Activated CD4-positive, alpha-beta T cell treated with anti-CD3 and anti-CD28 coated beads for 36 hours (primary cell): ENCODE measurements around the gene RAPGEF6. TPM values are rescaled to one million over a fixed set of nuclear protein-coding genes. Genes with fewer than 3 reads are reported as not detected.

Experiments
- ATAC-seq: fragments of 200-7000 bp; cut with Tn5 transposase; one replicate; pipeline ENCODE4 v1.10.0; 2021; ENCODE audit warnings: mild to moderate bottlenecking, moderate library complexity
- CTCF ChIA-PET: fragments of 350-600 bp; sonication (Branson Sonifier 250); formaldehyde crosslinking; loops from one replicate; lab custom pipeline; 2021; ENCODE audit warnings: antibody characterized with exemption; lab: Charles Lee
- POLR2A ChIA-PET: fragments of 350-600 bp; sonication (Branson Sonifier 250); formaldehyde crosslinking; loops from one replicate; lab custom pipeline; 2021; ENCODE audit warnings: antibody characterized with exemption, inconsistent platforms; lab: Charles Lee
- DNase-seq: peaks from one replicate; pipeline ENCODE4 v3.0.0-alpha.2; 2020
- H3K27ac Mint-ChIP-seq: one replicate; pipeline ENCODE4 v1.8.0; 2021; ENCODE audit warnings: mixed read lengths
- H3K27me3 Mint-ChIP-seq: one replicate; pipeline ENCODE4 v1.8.0; 2021; ENCODE audit warnings: mixed read lengths
- H3K36me3 Mint-ChIP-seq: one replicate; pipeline ENCODE4 v1.8.0; 2021; ENCODE audit warnings: low read depth, mixed read lengths
- H3K4me1 Mint-ChIP-seq: one replicate; pipeline ENCODE4 v1.8.0; 2021; ENCODE audit warnings: mixed read lengths
- H3K4me3 Mint-ChIP-seq: one replicate; pipeline ENCODE4 v1.8.0; 2021; ENCODE audit warnings: mild to moderate bottlenecking, moderate library complexity, mixed read lengths
- H3K9me3 Mint-ChIP-seq: one replicate; pipeline ENCODE4 v1.8.0; 2021; ENCODE audit warnings: low read depth, mixed read lengths
- intact Hi-C, 2 experiments: fragments of 100-400 bp; cut with DNase I in 1 of 2; cut with micrococcal nuclease in 1 of 2; formaldehyde crosslinking; loops; one replicate each; pipeline versions ENCODE4 v1.14.2 to v1.15.1; 2022 to 2024; cut with DNase I, micrococcal nuclease
- total RNA-seq, 2 experiments: library from RNA; stranded (reverse); gene quantifications; one replicate each; pipeline ENCODE4 v1.2.3, GENCODE V29; 2021

Gene RAPGEF6
- total RNA-seq, 2 experiments from 2014 or later: 26.5 to 30.5 TPM

DNA sequence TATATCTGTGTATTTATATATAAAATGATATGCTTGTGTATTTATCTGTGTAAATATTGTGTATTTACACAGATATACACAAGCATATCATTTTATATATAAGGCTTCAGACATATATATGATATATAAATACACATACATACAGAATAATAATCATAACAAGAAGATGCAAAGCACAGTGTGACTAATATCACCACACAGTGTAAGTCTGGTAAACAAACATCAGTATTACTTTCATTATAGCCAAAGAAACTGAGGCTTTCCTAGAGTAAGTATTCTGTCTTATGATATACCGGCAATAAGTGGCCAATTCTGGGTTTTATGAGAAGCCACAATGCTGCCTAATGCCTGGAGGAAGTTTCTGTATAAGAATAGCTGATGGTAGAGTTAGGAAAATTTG, 29.9 kb upstream of the RAPGEF6 start:
- Mint-ChIP-seq H3K27me3 (no peaks in the 10 kb centered on the region), H3K36me3 (peaks cover 48% of the 10 kb centered on the region), H3K4me3 (no peak overlapping the region), H3K27ac (no peak overlapping the region), H3K4me1 (no peaks in the 10 kb centered on the region), H3K9me3 (peaks cover 13% of the 10 kb centered on the region)
- CTCF ChIA-PET: interaction anchor here (1.1 kb wide), 1 partner anchor 49 kb away, joined by 3 read pairs; no protein-coding TSS in a partner anchor
- DNase-seq: no peak
- POLR2A ChIA-PET: no interaction called here
- ATAC-seq: no peak
- intact Hi-C loops: no loop called here

DNA sequence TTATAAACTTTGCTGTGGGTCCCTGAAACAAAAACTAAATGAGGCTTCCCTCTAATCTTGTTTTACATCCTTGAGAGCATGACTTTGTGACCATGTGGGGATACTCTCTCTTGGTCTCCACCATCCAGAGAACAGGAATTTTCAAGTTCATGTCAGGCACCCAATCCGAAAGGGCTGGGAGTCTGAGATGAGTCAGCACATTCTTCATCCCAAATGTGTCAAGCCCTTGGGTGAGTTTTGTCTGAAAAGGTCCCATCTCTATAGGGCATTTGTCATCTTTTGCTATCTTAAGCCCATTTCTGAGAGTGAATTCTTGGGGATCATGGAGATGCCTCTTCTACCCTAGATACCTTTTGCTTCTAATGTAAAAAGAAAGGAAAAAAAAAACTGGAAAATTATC, 26.9 kb upstream of the RAPGEF6 start:
- H3K36me3 Mint-ChIP-seq: peaks cover 49% of the 10 kb centered on the region

DNA sequence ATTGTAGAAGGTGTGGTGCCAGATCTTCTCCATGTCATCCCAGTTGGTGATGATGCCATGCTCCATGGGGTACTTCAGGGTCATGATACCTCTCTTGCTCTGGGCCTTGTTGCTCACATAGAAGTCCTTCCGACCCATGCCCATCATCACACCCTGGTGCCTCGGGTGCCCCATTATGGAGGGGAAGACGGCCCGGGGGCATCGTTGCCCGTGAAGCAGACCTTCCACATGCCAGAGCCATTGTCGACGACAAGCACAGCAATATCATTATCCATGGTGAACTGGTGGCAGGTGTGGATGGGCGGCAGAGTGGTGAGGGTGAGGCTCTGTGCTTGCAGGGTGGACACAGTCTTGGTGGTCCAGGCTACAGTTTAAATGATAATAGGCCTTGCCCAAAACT, 24.8 kb upstream of the RAPGEF6 start:
- Mint-ChIP-seq H3K27ac (no peak overlapping the region), H3K4me1 (no peaks in the 10 kb centered on the region), H3K36me3 (peaks cover 44% of the 10 kb centered on the region), H3K4me3 (no peak overlapping the region), H3K27me3 (no peaks in the 10 kb centered on the region), H3K9me3 (peaks cover 16% of the 10 kb centered on the region)
- ChIA-PET CTCF (no interaction called here), POLR2A (no interaction called here)
- intact Hi-C loops: no loop called here
- DNase-seq (no peak), ATAC-seq (no peak)

More for the DNA sequence above, 26.9 kb upstream of the RAPGEF6 start:
- Mint-ChIP-seq H3K9me3 (peaks cover 16% of the 10 kb centered on the region), H3K27me3 (no peaks in the 10 kb centered on the region), H3K27ac (no peak overlapping the region), H3K4me1 (no peaks in the 10 kb centered on the region), H3K4me3 (no peak overlapping the region)
- POLR2A ChIA-PET: no interaction called here
- intact Hi-C loops: no loop called here
- ATAC-seq: no peak
- no peak for DNase-seq
- CTCF ChIA-PET: no interaction called here

DNA sequence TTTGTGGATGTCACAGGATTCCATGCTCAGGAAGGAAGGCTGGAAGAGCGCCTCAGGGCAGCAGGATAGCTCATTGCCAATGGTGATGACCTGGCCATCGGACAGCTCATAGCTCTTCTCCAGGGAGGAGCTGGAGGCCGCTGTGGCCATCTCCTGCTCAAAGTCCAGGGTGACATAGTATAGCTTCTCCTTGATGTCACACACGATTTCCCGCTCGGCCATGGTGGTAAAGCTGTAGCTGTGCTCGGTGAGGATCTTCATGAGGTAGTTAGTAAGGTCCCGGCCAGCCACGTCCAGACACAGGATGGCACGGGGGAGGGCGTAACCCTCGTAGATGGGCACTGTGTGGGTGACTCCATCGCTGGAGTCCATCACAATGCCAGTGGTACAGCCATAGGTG, 24.3 kb upstream of the RAPGEF6 start:
- DNase-seq (no peak), ATAC-seq (no peak)
- Mint-ChIP-seq H3K9me3 (peaks cover 16% of the 10 kb centered on the region), H3K4me3 (no peak overlapping the region), H3K36me3 (peaks cover 48% of the 10 kb centered on the region), H3K27ac (no peak overlapping the region), H3K4me1 (no peaks in the 10 kb centered on the region), H3K27me3 (no peaks in the 10 kb centered on the region)
- intact Hi-C loops: no loop called here
- CTCF ChIA-PET: no interaction called here
- POLR2A ChIA-PET: no interaction called here

DNA sequence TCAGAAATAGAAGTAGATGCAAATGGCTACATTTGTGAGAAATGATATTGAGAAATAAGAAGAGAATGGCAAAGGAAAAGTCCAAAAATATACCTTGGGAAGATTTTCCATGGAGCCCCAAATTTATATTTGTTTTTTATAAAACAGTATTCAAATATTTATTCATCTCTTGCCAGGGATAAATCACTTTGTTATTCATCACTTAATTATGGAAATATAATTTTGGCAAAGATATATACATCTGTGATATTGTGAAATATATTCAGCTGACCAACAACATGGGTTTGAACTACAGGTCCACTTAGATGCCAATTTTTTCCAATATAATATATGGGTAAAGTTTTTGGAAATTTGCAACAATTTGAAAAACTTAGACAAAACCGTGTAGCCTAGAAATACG, 19.7 kb upstream of the RAPGEF6 start:
- Mint-ChIP-seq H3K27ac (no peak overlapping the region), H3K4me3 (no peak overlapping the region), H3K9me3 (peaks cover 2% of the 10 kb centered on the region), H3K4me1 (no peaks in the 10 kb centered on the region), H3K27me3 (no peaks in the 10 kb centered on the region), H3K36me3 (peaks cover 35% of the 10 kb centered on the region)
- DNase-seq (no peak), ATAC-seq (no peak)
- ChIA-PET CTCF (interaction anchor here (1.2 kb wide), 1 partner anchor 14 kb away, joined by 3 read pairs; no protein-coding TSS in a partner anchor), POLR2A (no interaction called here)
- intact Hi-C loops: no loop called here

DNA sequence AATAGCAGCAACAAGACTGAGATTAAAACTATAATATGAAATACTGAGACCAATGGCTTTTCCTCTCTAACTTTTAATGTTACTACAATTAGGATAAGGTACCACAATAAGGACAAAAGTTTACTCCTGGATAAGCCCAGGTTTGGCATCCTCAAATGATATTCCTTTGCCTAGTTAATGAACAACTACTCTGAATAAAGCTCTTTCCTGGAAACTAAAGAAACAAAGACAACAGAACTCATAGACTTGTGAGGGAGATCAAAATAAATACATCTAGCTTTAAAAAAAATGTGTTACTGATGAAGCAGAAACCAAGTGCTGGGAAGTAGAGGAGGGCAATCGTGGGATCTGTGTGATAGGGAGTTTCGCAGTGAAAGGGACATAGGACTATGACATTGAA, 19.3 kb upstream of the RAPGEF6 start:
- intact Hi-C loops: no loop called here
- no peaks in the 10 kb centered on the region for H3K4me1 Mint-ChIP-seq
- no peaks in the 10 kb centered on the region for H3K27me3 Mint-ChIP-seq
- ChIA-PET CTCF (interaction anchor here (1.2 kb wide), 1 partner anchor 14 kb away, joined by 3 read pairs; no protein-coding TSS in a partner anchor), POLR2A (no interaction called here)
- H3K4me3 Mint-ChIP-seq: no peak overlapping the region
- no peak for ATAC-seq
- no peak for DNase-seq
- H3K27ac Mint-ChIP-seq: no peak overlapping the region
- peaks cover 32% of the 10 kb centered on the region for H3K36me3 Mint-ChIP-seq
- H3K9me3 Mint-ChIP-seq: no peaks in the 10 kb centered on the region

DNA sequence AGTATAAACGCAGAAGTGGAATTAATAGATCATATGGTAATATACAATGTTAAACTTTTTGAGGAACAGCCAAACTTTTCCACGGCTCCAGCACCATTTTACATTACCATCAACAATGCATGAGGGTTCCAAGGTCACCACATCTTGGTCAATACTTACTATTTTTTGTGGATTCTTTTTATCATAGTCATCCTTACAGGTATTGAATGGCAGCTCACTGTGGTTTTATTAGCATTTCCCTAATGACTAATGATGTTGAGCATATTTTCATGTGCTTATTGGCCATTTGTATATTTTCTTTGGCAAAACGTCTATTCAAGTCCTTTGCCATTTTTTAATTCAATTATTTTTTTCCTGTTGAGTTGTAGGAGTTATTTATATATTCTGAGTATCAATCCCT, 14.1 kb upstream of the RAPGEF6 start:
- ChIA-PET POLR2A (no interaction called here), CTCF (no interaction called here)
- Mint-ChIP-seq H3K36me3 (peaks cover 35% of the 10 kb centered on the region), H3K9me3 (no peaks in the 10 kb centered on the region), H3K4me3 (no peak overlapping the region), H3K4me1 (no peaks in the 10 kb centered on the region), H3K27ac (no peak overlapping the region), H3K27me3 (no peaks in the 10 kb centered on the region)
- no peak for ATAC-seq
- intact Hi-C loops: no loop called here
- DNase-seq: no peak

GRCh38 chr5:131647048-131647769, 12.2 kb upstream of the RAPGEF6 start:
- Mint-ChIP-seq H3K4me3 (no peak overlapping the region), H3K4me1 (no peaks in the 10 kb centered on the region), H3K27me3 (no peaks in the 10 kb centered on the region), H3K36me3 (peaks cover 39% of the 10 kb centered on the region), H3K9me3 (no peaks in the 10 kb centered on the region), H3K27ac (no peak overlapping the region)
- no peak for ATAC-seq
- CTCF ChIA-PET: interaction anchor here (0.5 to 1.1 kb wide), 4 partner anchors 9 to 58 kb away, joined by 3 to 4 read pairs (median 3); no protein-coding TSS in a partner anchor
- DNase-seq: no peak
- intact Hi-C loops: no loop called here
- POLR2A ChIA-PET: no interaction called here

- DNase-seq (no peak), ATAC-seq (no peak)
- POLR2A ChIA-PET: no interaction called here
- CTCF ChIA-PET: interaction anchor here (1.0 to 1.2 kb wide), 2 partner anchors 12 to 56 kb away, joined by 3 to 6 read pairs; no protein-coding TSS in a partner anchor
- no peaks in the 10 kb centered on the region for H3K9me3 Mint-ChIP-seq
- no peak overlapping the region for H3K27ac Mint-ChIP-seq
- H3K27me3 Mint-ChIP-seq: no peaks in the 10 kb centered on the region
- H3K4me1 Mint-ChIP-seq: peaks cover 15% of the 10 kb centered on the region
- no peak overlapping the region for H3K4me3 Mint-ChIP-seq
- intact Hi-C loops: no loop called here
- peaks cover 22% of the 10 kb centered on the region for H3K36me3 Mint-ChIP-seq
Measured at GRCh38 chr5:131644822-131645221, 9.8 kb upstream of the RAPGEF6 start.

GRCh38 chr5:131644370-131644769, 9.3 kb upstream of the RAPGEF6 start:
- intact Hi-C loops: no loop called here
- Mint-ChIP-seq H3K27me3 (no peaks in the 10 kb centered on the region), H3K4me3 (no peak overlapping the region), H3K4me1 (peaks cover 19% of the 10 kb centered on the region), H3K9me3 (no peaks in the 10 kb centered on the region), H3K36me3 (peaks cover 20% of the 10 kb centered on the region), H3K27ac (no peak overlapping the region)
- POLR2A ChIA-PET: no interaction called here
- CTCF ChIA-PET: interaction anchor here (1.2 kb wide), 1 partner anchor 12 kb away, joined by 3 read pairs; no protein-coding TSS in a partner anchor
- DNase-seq: no peak
- no peak for ATAC-seq

DNA sequence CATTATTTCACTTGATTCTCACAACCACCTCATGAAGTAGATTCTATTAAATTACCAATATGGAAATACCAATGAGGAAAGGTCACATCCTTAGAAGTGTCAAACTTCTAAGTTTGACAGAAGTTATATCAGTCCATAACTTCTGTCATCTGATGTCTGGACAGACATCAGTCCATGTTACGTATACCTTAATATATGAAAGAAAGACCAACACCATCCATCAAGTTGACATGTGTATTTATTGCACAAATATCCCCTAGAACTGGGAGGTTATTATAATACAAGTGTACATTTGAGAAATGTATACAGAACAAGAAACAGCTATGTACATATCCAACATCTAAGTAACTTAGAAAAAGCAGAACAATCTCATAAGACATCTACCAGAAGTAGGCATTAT, 6.5 kb upstream of the RAPGEF6 start:
- intact Hi-C loops: no loop called here
- ChIA-PET POLR2A (no interaction called here), CTCF (interaction anchor here (1.1 kb wide), 1 partner anchor 49 kb away, joined by 4 read pairs; no protein-coding TSS in a partner anchor)
- peak overlapping the region; percentile 13 for H3K27ac Mint-ChIP-seq
- H3K36me3 Mint-ChIP-seq: peaks cover 14% of the 10 kb centered on the region
- no peaks in the 10 kb centered on the region for H3K27me3 Mint-ChIP-seq
- H3K4me1 Mint-ChIP-seq: peaks cover 25% of the 10 kb centered on the region
- H3K4me3 Mint-ChIP-seq: no peak overlapping the region
- no peaks in the 10 kb centered on the region for H3K9me3 Mint-ChIP-seq
- ATAC-seq (no peak), DNase-seq (no peak)
